ENCODE data around the gene SLC38A1.

GRCh38 chr12:46230306-46230705 is 38.5 kb downstream of the SLC38A1 start:
- no peak for TF ChIP-seq POLR2A (IDR thresholded peaks at IDR 0.05; ENCODE audit: borderline replicate concordance, extremely low read depth, insufficient read depth, insufficient read length)
- TF ChIP-seq CTCF (IDR thresholded peaks at IDR 0.05 in 2 of 3, conservative IDR thresholded peaks at IDR 0.05 in 1 of 3; ENCODE audit: borderline replicate concordance in 1 of 3, insufficient read depth in 1 of 3, low read depth in 2 of 3, low read length in 2 of 3) = no peak
- TF ChIP-seq POLR2AphosphoS5 (IDR thresholded peaks at IDR 0.05; ENCODE audit: low read depth, low read length) = no peak
- TF ChIP-seq SP1 (IDR thresholded peaks at IDR 0.05; ENCODE audit: low read depth) = no peak
- TF ChIP-seq EZH2 (IDR thresholded peaks at IDR 0.05) = no peak
- TF ChIP-seq EGR1 (IDR thresholded peaks at IDR 0.05; ENCODE audit: low read depth) = no peak
- TF ChIP-seq MAX (IDR thresholded peaks at IDR 0.05) = no peak
- no peak for TF ChIP-seq TCF7L2 (IDR thresholded peaks at IDR 0.05; ENCODE audit: borderline replicate concordance, extremely low read depth, insufficient read depth, insufficient read length)
- TF ChIP-seq REST (IDR thresholded peaks at IDR 0.05; ENCODE audit: low read depth) = no peak
- TF ChIP-seq ZFX (IDR thresholded peaks at IDR 0.05) = no peak
- TF ChIP-seq ZNF274 (IDR thresholded peaks at IDR 0.05; ENCODE audit: low read depth, low read length) = no peak
- TF ChIP-seq SIN3A (IDR thresholded peaks at IDR 0.05; ENCODE audit: low read depth) = no peak

Data from HCT116 (cell line).